Bone marrow (tissue), 2 donors: Measurements from ENCODE around the gene OR10K2.

Source experiments
- DNase-seq, 2 donors: peaks; one replicate each; lab custom pipeline; 2025; lab: John Stamatoyannopoulos, UW

OR10K2 gene

DNA sequence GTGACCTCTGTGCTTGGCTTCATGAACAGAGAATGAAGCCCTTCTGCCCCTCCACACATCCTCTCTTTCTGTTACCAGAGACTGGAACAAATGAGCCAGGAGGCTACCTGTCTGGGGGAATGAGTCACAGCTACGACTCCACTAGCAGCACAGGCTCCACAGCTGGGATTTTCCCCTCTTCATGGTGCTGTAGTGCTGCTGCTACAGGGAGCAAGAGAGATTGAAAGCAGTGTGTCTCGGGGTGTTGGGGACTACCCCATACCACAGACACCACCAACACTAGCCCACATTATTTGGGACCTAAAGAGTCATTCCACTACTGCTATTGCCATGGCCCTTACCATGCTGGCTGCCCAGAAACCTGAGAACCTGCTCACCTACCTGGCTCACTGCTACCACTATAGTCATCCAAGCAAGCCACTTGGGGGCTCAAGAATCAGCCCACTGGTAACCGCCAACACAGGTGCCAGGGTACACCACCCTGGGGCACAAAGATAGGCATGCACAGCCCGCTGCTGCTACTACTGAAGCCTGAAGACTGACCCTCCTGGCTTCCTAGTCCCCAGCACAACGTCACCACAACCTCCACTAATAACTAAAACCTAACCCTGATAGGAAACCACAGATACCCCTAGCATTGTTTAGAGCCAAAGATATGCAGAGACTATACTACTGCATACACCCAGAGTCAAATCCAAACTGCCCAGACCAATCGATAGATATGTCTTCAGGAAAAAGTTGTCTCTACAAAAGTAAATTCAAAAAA is 54.7 kb downstream of the OR10K2 start:
- no peak for DNase-seq
